B cell (primary cell): ENCODE results near the gene FAHD2A. TPM values are rescaled to one million over a fixed set of nuclear protein-coding genes. Genes with fewer than 3 reads are reported as not detected.

Experiments used
- ATAC-seq: fragments of 200-7000 bp; cut with Tn5 transposase; one replicate; pipeline ENCODE4 v1.10.0; 2021; ENCODE audit warnings: low read depth, mild to moderate bottlenecking, moderate number of reproducible peaks, moderate library complexity
- CTCF ChIA-PET: fragments of 350-600 bp; sonication (Branson Sonifier 250); formaldehyde crosslinking; loops from one replicate; lab custom pipeline; 2021; ENCODE audit warnings: antibody characterized with exemption, inconsistent platforms; lab: Charles Lee
- POLR2A ChIA-PET: fragments of 350-600 bp; sonication (Branson Sonifier 250); formaldehyde crosslinking; loops from one replicate; lab custom pipeline; 2021; ENCODE audit warnings: antibody characterized with exemption; lab: Charles Lee
- DNase-seq: peaks from one replicate; pipeline ENCODE4 v3.0.0; 2013
- H2AFZ ChIP-seq: 2 replicates; pipeline ENCODE4 v1.6.1; 2012; ENCODE audit warnings: mild to moderate bottlenecking, low read depth, low read length; ENCODE audit not compliant: insufficient read depth, poor library complexity, severe bottlenecking
- H3K27ac ChIP-seq, 2 donors: 1 replicate in 1 of 2; 2 replicates in 1 of 2; pipeline ENCODE4 v1.5.1; 2012 to 2013; ENCODE audit warnings: low read length in 2 of 2, mild to moderate bottlenecking in 2 of 2, moderate library complexity in 1 of 2
- H3K27me3 ChIP-seq, 4 experiments: fragments of 200-600 bp in 1 of 4; sonication (generic) in 1 of 4; replicated peaks in 1 of 4; 1 replicate in 2 of 4; 2 replicates in 2 of 4; pipeline versions ENCODE4 v1.6.1 to v1.7.0; 2013 to 2016; ENCODE audit warnings: low read length in 3 of 4, mild to moderate bottlenecking in 2 of 4, mixed read lengths in 1 of 4, moderate library complexity in 1 of 4; ENCODE audit not compliant: insufficient read depth in 4 of 4, control insufficient read depth in 3 of 4; ENCODE audit errors: control extremely low read depth in 1 of 4
- H3K36me3 ChIP-seq, 2 experiments: replicated peaks in 1 of 2; 1 replicate in 1 of 2; 2 replicates in 1 of 2; pipeline versions ENCODE4 v1.6.1 to v1.7.1; 2013; ENCODE audit warnings: low read length in 1 of 2; ENCODE audit not compliant: insufficient read depth in 2 of 2, control insufficient read depth in 1 of 2; ENCODE audit errors: control extremely low read depth in 1 of 2, extremely low read depth in 1 of 2
- H3K4me1 ChIP-seq, 2 donors: fragments of 200-600 bp in 1 of 2; sonication (generic) in 1 of 2; 1 replicate in 1 of 2; 2 replicates in 1 of 2; pipeline versions ENCODE4 v1.5.1 to v1.6.1; 2013 to 2017; ENCODE audit warnings: low read length in 2 of 2; ENCODE audit not compliant: control insufficient read depth in 2 of 2, insufficient read depth in 2 of 2
- H3K4me2 ChIP-seq: replicated peaks from 2 replicates; pipeline ENCODE3; 2012; ENCODE audit warnings: mild to moderate bottlenecking, low read depth, low read length; ENCODE audit not compliant: poor library complexity, severe bottlenecking
- H3K4me3 ChIP-seq, 5 experiments: fragments of 200-600 bp in 1 of 5; sonication (generic) in 1 of 5; 1 replicate in 3 of 5; 2 replicates in 2 of 5; pipeline versions ENCODE4 v1.5.1 to v1.7.0; 2011 to 2016; ENCODE audit warnings: low read length in 4 of 5, mild to moderate bottlenecking in 4 of 5, low read depth in 2 of 5, control low read depth in 1 of 5, moderate library complexity in 1 of 5; ENCODE audit not compliant: insufficient read depth in 1 of 5; ENCODE audit errors: control extremely low read depth in 1 of 5, extremely low read depth in 1 of 5
- H3K79me2 ChIP-seq: fragments of 200-600 bp; sonication (generic); one replicate; pipeline ENCODE4 v1.6.0; 2016; ENCODE audit warnings: low read length; ENCODE audit not compliant: control insufficient read depth, insufficient read depth
- H3K9ac ChIP-seq: fragments of 200-600 bp; sonication (generic); 2 replicates; pipeline ENCODE4 v1.6.1; 2017; ENCODE audit warnings: mild to moderate bottlenecking, low read length, moderate library complexity
- H3K9me3 ChIP-seq, 3 donors: one replicate each; pipeline versions ENCODE4 v1.6.1 to v1.7.1; 2013; ENCODE audit warnings: low read length in 2 of 3; ENCODE audit not compliant: control insufficient read depth in 2 of 3, insufficient read depth in 1 of 3; ENCODE audit errors: control extremely low read depth in 1 of 3
- H4K20me1 ChIP-seq: 2 replicates; pipeline ENCODE4 v1.6.0; 2012; ENCODE audit warnings: mild to moderate bottlenecking, low read length; ENCODE audit not compliant: insufficient read depth, control insufficient read depth, poor library complexity, severe bottlenecking
- H3K27ac Mint-ChIP-seq: one replicate; pipeline ENCODE4 v1.8.0; 2021; ENCODE audit warnings: mixed read lengths
- H3K27me3 Mint-ChIP-seq: one replicate; pipeline ENCODE4 v1.8.0; 2021; ENCODE audit warnings: mixed read lengths
- H3K4me1 Mint-ChIP-seq: one replicate; pipeline ENCODE4 v1.8.0; 2021; ENCODE audit warnings: mixed read lengths
- H3K4me3 Mint-ChIP-seq: one replicate; pipeline ENCODE4 v1.8.0; 2021; ENCODE audit warnings: mixed read lengths
- H3K9me3 Mint-ChIP-seq: one replicate; pipeline ENCODE4 v1.8.0; 2022; ENCODE audit warnings: mixed read lengths; ENCODE audit not compliant: insufficient read depth
- CTCF ChIP-seq: fragments of 200-600 bp; IDR thresholded peaks from one replicate; pipeline ENCODE4 v1.8.0; 2022; ENCODE audit warnings: antibody characterized with exemption, mild to moderate bottlenecking
- EZH2 ChIP-seq: IDR thresholded peaks from 2 replicates; pipeline ENCODE4 v1.6.1; 2012; ENCODE audit warnings: borderline replicate concordance, low read depth, mild to moderate bottlenecking, moderate library complexity, low read length; ENCODE audit not compliant: insufficient read depth, poor library complexity, severe bottlenecking
- WGBS: methylation state at CpG from one replicate; pipeline ENCODE4 v1.1.5; 2013; ENCODE audit warnings: missing lambda C conversion rate; ENCODE audit not compliant: insufficient coverage; 5-methylcytosine and 5-hydroxymethylcytosine counted together
- intact Hi-C: fragments of 100-400 bp; cut with micrococcal nuclease; formaldehyde crosslinking; loops from one replicate; pipeline ENCODE4 v1.10.0; 2022
- polyA plus RNA-seq: library from polyadenylated mRNA; depleted of rRNA; stranded (reverse); fragments of >200 nt; gene quantifications from 2 replicates; pipeline ENCODE4 v1.2.3, GENCODE V29; 2012
- total RNA-seq, 2 donors: library from RNA; stranded (reverse); fragments of 120-200 nt in 1 of 2; gene quantifications; 1 replicate in 1 of 2; 2 replicates in 1 of 2; pipeline versions ENCODE4 v1.2.3 to v1.2.4, GENCODE V29; 2013 to 2022

Gene FAHD2A
- total and polyA plus RNA-seq, 2 donors (not counting 1 experiment from before 2014, with no cell fraction given) = 18.3 to 22.9 TPM

GRCh38 chr2:95386031-95386430, 16.5 kb upstream of the FAHD2A start:
- POLR2A ChIA-PET = no interaction called here
- DNase-seq (no peak), ATAC-seq (no peak)
- Histone ChIP-seq H3K27me3 (peaks cover 0 to 6% (median 0%) of the 10 kb centered on the region in 4 experiments), H3K4me2 (no peak overlapping the region), H3K27ac (no peak overlapping the region), H3K4me1 (no peaks in the 10 kb centered on the region), H3K36me3 (no peaks in the 10 kb centered on the region), H3K9ac (no peak overlapping the region), H3K9me3 (no peaks in the 10 kb centered on the region), H2AFZ (no peak overlapping the region), H3K4me3 (no peak overlapping the region), H3K79me2 (no peaks in the 10 kb centered on the region), H4K20me1 (no peaks in the 10 kb centered on the region)
- no peak for TF ChIP-seq CTCF
- TF ChIP-seq EZH2 = no peak
- Mint-ChIP-seq H3K9me3 (no peaks in the 10 kb centered on the region), H3K27me3 (peaks cover 10% of the 10 kb centered on the region), H3K4me1 (no peaks in the 10 kb centered on the region), H3K4me3 (no peak overlapping the region), H3K27ac (no peak overlapping the region)
- intact Hi-C loops = no loop called here
- WGBS = 92% methylated on average over 6 of the region's 6 CpGs
- CTCF ChIA-PET = no interaction called here

DNA sequence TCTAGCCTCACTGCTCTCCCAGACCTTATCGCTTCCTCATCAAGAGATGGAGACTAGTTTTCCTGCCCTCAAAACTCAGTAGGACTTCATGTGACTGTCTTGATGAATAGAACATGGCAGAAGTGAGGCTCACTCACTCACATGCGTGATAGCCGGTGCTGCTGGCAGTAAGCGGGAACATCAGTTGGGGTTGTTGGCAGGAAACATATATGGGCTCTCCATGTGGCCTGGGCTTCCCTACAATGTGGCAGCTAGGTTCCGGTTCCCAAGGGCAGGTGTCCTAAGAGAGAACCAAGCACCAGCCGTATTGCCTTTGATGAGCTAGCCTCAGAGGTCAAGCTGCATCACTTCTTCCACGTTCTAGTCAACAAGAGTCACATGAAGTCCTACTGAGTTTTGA, 15.2 kb upstream of the FAHD2A start:
- Histone ChIP-seq H3K4me2 (no peak overlapping the region), H3K79me2 (no peaks in the 10 kb centered on the region), H3K36me3 (no peaks in the 10 kb centered on the region), H3K9ac (no peak overlapping the region), H3K4me3 (no peak overlapping the region), H4K20me1 (no peaks in the 10 kb centered on the region), H3K4me1 (no peaks in the 10 kb centered on the region), H3K27me3 (peaks cover 0 to 3% (median 0%) of the 10 kb centered on the region in 4 experiments), H3K27ac (no peak overlapping the region), H3K9me3 (no peaks in the 10 kb centered on the region), H2AFZ (no peak overlapping the region)
- ATAC-seq (no peak), DNase-seq (no peak)
- POLR2A ChIA-PET = no interaction called here
- Mint-ChIP-seq H3K27ac (no peak overlapping the region), H3K4me1 (no peaks in the 10 kb centered on the region), H3K9me3 (no peaks in the 10 kb centered on the region), H3K27me3 (peaks cover 5% of the 10 kb centered on the region), H3K4me3 (no peak overlapping the region)
- intact Hi-C loops = no loop called here
- TF ChIP-seq CTCF = no peak
- no peak for TF ChIP-seq EZH2
- WGBS = 86% methylated on average over 5 of the region's 7 CpGs
- CTCF ChIA-PET = interaction anchor here (1.1 kb wide), 1 partner anchor 8 kb away, joined by 3 read pairs; no protein-coding TSS in a partner anchor
